Measurements from ENCODE around the gene TMEM178B. TPM values are rescaled to one million over a fixed set of nuclear protein-coding genes. Genes with fewer than 3 reads are reported as not detected.

TMEM178B gene
- total RNA-seq, 6 experiments from 2014 or later, result under 0.01 to 0.53 (median 0.13) TPM; not detected in 2

- Histone ChIP-seq H3K4me3 (no peak overlapping the region), H3K4me1 (no peaks in the 10 kb centered on the region), H3K36me3 (no peaks in the 10 kb centered on the region), H3K9me3 (no peaks in the 10 kb centered on the region), H3K27me3 (no peaks in the 10 kb centered on the region), H3K27ac (no peak overlapping the region)
- TF ChIP-seq CTCF (IDR thresholded peaks at IDR 0.05), result no peak
- no peak for TF ChIP-seq POLR2A (IDR thresholded peaks at IDR 0.05)
- intact Hi-C loops (cut with DNase I), result no loop called here
- DNase-seq (no peak), ATAC-seq (no peak)
- WGBS (ENCODE audit: insufficient coverage, low coverage, low lambda C conversion rate, missing lambda C conversion rate), result 25% methylated on average over 3 of the region's 3 CpGs
Measured at GRCh38 chr7:141094336-141095070, 20.6 kb downstream of the TMEM178B start.

- H3K4me1 ChIP-seq, result no peaks in the 10 kb centered on the region
- intact Hi-C loops (cut with DNase I), result no loop called here
- H3K36me3 ChIP-seq, result no peaks in the 10 kb centered on the region
- no peak overlapping the region for H3K27ac ChIP-seq
- DNase-seq (no peak), ATAC-seq (no peak)
- no peaks in the 10 kb centered on the region for H3K9me3 ChIP-seq
- no peaks in the 10 kb centered on the region for H3K27me3 ChIP-seq
- H3K4me3 ChIP-seq, result no peak overlapping the region
- TF ChIP-seq CTCF (IDR thresholded peaks at IDR 0.05) (no peak), POLR2A (IDR thresholded peaks at IDR 0.05) (no peak)
- 34% methylated on average over 4 of the region's 4 CpGs for WGBS (ENCODE audit: insufficient coverage, low coverage, low lambda C conversion rate, missing lambda C conversion rate)
Measured at GRCh38 chr7:141097430-141097829, 23.6 kb downstream of the TMEM178B start.

GRCh38 chr7:141102436-141102835 lies 28.6 kb downstream of the TMEM178B start:
- Histone ChIP-seq H3K4me3 (no peak overlapping the region), H3K9me3 (no peaks in the 10 kb centered on the region), H3K27me3 (no peaks in the 10 kb centered on the region), H3K27ac (no peak overlapping the region), H3K36me3 (no peaks in the 10 kb centered on the region), H3K4me1 (no peaks in the 10 kb centered on the region)
- WGBS (ENCODE audit: insufficient coverage, low coverage, low lambda C conversion rate, missing lambda C conversion rate), result 35% methylated on average over 2 of the region's 2 CpGs
- ATAC-seq (no peak), DNase-seq (no peak)
- TF ChIP-seq CTCF (IDR thresholded peaks at IDR 0.05) (no peak), POLR2A (IDR thresholded peaks at IDR 0.05) (no peak)
- intact Hi-C loops (cut with DNase I), result no loop called here

- Histone ChIP-seq H3K36me3 (no peaks in the 10 kb centered on the region), H3K27ac (no peak overlapping the region), H3K9me3 (no peaks in the 10 kb centered on the region), H3K4me1 (no peaks in the 10 kb centered on the region), H3K4me3 (no peak overlapping the region), H3K27me3 (no peaks in the 10 kb centered on the region)
- TF ChIP-seq POLR2A (IDR thresholded peaks at IDR 0.05) (no peak), CTCF (IDR thresholded peaks at IDR 0.05) (no peak)
- WGBS (ENCODE audit: insufficient coverage, low coverage, low lambda C conversion rate, missing lambda C conversion rate), result 36% methylated on average over 3 of the region's 4 CpGs
- intact Hi-C loops (cut with DNase I), result no loop called here
- DNase-seq (no peak), ATAC-seq (no peak)
Measured at GRCh38 chr7:141103847-141104429, 30.1 kb downstream of the TMEM178B start.

Data from right lobe of liver (tissue), 6 donors.